ENCODE measurements around the gene TRPM7. TPM values are rescaled to one million over a fixed set of nuclear protein-coding genes. Genes with fewer than 3 reads are reported as not detected.

Gene TRPM7, protein sequence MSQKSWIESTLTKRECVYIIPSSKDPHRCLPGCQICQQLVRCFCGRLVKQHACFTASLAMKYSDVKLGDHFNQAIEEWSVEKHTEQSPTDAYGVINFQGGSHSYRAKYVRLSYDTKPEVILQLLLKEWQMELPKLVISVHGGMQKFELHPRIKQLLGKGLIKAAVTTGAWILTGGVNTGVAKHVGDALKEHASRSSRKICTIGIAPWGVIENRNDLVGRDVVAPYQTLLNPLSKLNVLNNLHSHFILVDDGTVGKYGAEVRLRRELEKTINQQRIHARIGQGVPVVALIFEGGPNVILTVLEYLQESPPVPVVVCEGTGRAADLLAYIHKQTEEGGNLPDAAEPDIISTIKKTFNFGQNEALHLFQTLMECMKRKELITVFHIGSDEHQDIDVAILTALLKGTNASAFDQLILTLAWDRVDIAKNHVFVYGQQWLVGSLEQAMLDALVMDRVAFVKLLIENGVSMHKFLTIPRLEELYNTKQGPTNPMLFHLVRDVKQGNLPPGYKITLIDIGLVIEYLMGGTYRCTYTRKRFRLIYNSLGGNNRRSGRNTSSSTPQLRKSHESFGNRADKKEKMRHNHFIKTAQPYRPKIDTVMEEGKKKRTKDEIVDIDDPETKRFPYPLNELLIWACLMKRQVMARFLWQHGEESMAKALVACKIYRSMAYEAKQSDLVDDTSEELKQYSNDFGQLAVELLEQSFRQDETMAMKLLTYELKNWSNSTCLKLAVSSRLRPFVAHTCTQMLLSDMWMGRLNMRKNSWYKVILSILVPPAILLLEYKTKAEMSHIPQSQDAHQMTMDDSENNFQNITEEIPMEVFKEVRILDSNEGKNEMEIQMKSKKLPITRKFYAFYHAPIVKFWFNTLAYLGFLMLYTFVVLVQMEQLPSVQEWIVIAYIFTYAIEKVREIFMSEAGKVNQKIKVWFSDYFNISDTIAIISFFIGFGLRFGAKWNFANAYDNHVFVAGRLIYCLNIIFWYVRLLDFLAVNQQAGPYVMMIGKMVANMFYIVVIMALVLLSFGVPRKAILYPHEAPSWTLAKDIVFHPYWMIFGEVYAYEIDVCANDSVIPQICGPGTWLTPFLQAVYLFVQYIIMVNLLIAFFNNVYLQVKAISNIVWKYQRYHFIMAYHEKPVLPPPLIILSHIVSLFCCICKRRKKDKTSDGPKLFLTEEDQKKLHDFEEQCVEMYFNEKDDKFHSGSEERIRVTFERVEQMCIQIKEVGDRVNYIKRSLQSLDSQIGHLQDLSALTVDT (N-terminal part only)
- total RNA-seq, result 59.5 and 64.9 TPM in 2 replicates

DNA sequence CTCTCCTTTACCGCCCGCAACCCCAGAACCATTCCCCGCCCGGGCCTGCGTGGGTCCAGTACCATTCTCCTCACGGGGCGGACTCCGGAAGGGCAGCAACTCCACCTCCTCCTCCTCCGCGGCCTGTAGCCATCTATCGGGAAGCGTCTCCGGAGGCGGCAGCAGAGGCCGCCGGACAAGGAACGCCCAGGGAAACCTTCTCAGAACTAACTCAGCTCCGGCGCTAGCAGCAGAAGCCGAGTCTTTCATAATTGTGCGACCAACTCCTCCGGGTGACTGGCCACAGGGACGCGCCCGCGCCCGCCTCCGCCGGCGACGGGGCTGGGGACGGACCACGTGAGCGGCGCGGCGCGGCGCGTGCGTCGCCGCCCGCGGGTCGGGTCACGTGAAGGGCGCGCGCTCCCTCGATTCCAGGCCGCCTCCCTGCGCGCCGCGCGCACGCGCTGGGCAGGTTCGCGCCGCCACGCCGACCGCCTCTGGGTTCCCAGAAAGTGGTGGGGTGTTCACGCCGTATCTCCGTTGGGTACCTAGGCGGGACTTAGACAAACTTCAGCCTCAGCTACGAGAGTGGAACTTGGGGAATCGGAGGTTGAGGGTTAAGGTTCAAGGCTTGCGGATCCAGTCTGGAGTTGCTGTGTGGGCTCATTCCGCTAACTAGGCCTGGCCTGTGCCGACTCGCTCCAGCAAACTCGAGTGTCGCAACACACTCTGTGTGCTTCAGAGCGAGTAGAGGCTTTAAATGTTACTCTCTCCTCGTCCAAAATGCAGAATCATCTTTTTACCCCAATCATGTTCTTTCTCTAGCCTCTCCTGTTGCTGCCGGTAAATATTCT, at the start of gene TRPM7:
TSS of gene TRPM7 (minus strand) at position 329 of the 833 bp plus-strand sequence. CDS start at position 65, 264 bp downstream.

DNA sequence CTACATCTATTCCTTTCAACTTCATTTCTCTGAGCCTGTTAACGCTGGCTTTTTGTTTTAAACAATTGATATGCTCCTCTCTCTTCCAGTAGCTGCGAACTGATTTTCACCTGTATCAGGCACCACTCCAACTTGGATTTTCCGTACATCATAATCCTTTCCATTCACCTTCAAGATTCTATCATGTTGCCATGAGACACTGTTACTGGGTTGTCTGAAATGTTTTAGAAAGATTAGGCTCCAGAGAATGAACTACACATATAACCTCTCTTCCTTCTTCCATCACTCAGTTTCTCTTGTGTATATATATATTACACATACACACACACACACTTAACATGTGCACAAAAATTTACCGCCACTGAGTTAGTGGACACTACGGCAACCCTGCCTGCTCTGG, 140.0 kb downstream of the TRPM7 start, which contains the start of gene USP50:
TSS of gene USP50 (minus strand) at position 101 of the 400 bp plus-strand sequence. CDS start 141 bp downstream, outside the sequence.

Other genes with a start within 250 kb of the TRPM7 start
- not detected in 2 replicates for gene USP50, start 140.1 kb downstream of the TRPM7 start, total RNA-seq
- 46.1 and 112 TPM in 2 replicates for gene SPPL2A, start 78.9 kb upstream of the TRPM7 start, total RNA-seq
- 20.4 and 25.3 TPM in 2 replicates for gene AP4E1, start 221.9 kb upstream of the TRPM7 start, total RNA-seq